Measurements from ENCODE around the gene PDPN. TPM values are rescaled to one million over a fixed set of nuclear protein-coding genes. Genes with fewer than 3 reads are reported as not detected.

Gene PDPN
- total RNA-seq, 2 donors from 2014 or later = not detected

DNA sequence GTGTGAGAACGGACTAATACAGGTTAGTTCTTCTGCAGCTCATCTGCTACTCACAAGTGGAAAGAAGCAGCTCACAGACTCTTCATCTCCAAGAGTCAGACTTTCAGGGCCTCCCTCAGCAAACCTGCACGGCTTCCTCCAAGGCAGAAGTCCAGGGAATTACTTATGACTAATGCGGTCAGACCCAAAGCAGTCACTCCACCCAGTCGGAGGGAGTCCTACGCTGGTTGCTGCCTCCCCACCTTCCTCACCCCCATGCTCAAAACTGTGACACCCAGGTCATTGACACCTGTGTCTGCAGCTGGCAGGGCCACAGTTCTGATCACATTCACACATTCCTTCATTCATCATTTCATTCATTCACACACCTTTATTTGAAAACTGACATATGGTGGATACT, 77.9 kb downstream of the PDPN start:
- Mint-ChIP-seq H3K4me3 (no peak overlapping the region), H3K4me1 (no peaks in the 10 kb centered on the region), H3K9me3 (no peaks in the 10 kb centered on the region), H3K36me3 (ENCODE audit: low read depth) (no peaks in the 10 kb centered on the region), H3K27me3 (peaks cover 10% of the 10 kb centered on the region), H3K27ac (no peak overlapping the region)
- ATAC-seq (replicated peaks) = no peak

GRCh38 chr1:13662493-13662892, 78.9 kb downstream of the PDPN start:
- no peak overlapping the region for H3K27ac Mint-ChIP-seq

GRCh38 chr1:13663969-13664368, 80.3 kb downstream of the PDPN start:
- Mint-ChIP-seq H3K27ac (no peak overlapping the region), H3K4me3 (no peak overlapping the region), H3K9me3 (no peaks in the 10 kb centered on the region), H3K4me1 (no peaks in the 10 kb centered on the region), H3K36me3 (ENCODE audit: low read depth) (no peaks in the 10 kb centered on the region), H3K27me3 (peaks cover 10% of the 10 kb centered on the region)
- ATAC-seq (replicated peaks) = no peak

More at GRCh38 chr1:13662493-13662892, 78.9 kb downstream of the PDPN start:
- H3K4me1 Mint-ChIP-seq = no peaks in the 10 kb centered on the region
- peaks cover 10% of the 10 kb centered on the region for H3K27me3 Mint-ChIP-seq
- ATAC-seq (replicated peaks) = no peak
- no peaks in the 10 kb centered on the region for H3K9me3 Mint-ChIP-seq
- H3K36me3 Mint-ChIP-seq (ENCODE audit: low read depth) = no peaks in the 10 kb centered on the region
- H3K4me3 Mint-ChIP-seq = no peak overlapping the region

DNA sequence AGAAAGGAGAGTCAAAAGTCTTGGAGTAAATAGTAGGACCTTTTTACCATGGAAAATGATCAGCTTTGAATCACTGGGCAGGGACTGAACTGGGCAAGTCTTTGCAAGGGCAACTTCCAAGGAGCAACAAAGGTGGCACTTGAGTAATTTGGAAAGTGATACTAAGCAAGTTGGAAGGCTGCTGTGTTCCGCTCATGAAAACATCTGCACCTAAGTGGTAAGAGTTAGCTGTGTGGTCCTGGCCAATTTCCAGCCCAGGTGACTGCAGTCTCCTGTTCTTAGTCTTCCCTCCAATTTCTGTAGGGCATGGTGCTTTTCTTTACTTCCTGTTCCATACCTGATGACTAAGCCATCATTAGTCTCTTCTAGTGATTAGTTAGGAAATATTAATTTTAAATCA, 80.8 kb downstream of the PDPN start:
- H3K4me3 Mint-ChIP-seq = no peak overlapping the region
- peaks cover 7% of the 10 kb centered on the region for H3K27me3 Mint-ChIP-seq
- no peaks in the 10 kb centered on the region for H3K4me1 Mint-ChIP-seq
- no peak overlapping the region for H3K27ac Mint-ChIP-seq
- H3K36me3 Mint-ChIP-seq (ENCODE audit: low read depth) = no peaks in the 10 kb centered on the region
- no peaks in the 10 kb centered on the region for H3K9me3 Mint-ChIP-seq
- ATAC-seq (replicated peaks) = peak; percentile 19

DNA sequence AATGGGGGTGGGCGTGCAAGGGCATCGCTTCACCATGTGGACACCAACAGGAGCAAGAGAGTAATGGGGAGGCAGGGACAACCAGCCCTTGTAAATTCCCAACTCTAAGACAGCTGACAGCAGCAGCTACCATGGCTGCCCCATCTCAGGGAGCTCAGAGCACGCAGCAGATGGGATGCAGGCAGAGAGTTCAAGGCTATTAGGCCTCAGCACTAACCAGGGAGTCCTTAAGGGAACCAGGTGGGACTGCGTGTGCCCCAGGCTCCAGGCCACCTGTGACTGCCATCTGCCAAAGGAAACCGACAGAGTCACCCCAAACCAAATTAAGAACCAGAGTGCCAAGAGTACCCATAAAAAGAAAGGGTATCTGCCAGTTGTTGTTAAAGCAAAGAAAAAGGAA, 82.7 kb downstream of the PDPN start:
- peak overlapping the region; percentile 16 for H3K27ac Mint-ChIP-seq
- no peaks in the 10 kb centered on the region for H3K4me1 Mint-ChIP-seq
- H3K9me3 Mint-ChIP-seq = no peaks in the 10 kb centered on the region
- ATAC-seq (replicated peaks) = no peak
- no peaks in the 10 kb centered on the region for H3K36me3 Mint-ChIP-seq (ENCODE audit: low read depth)
- H3K27me3 Mint-ChIP-seq = peaks cover 5% of the 10 kb centered on the region
- H3K4me3 Mint-ChIP-seq = no peak overlapping the region

Other genes starting within 250 kb of the PDPN start
- gene PRAMEF14, start 236.7 kb upstream of the PDPN start, total RNA-seq = not detected
- not detected for gene PRAMEF19, start 211.9 kb upstream of the PDPN start, total RNA-seq
- gene PRAMEF17, start 194.2 kb upstream of the PDPN start, total RNA-seq = not detected
- gene PRAMEF20, start 173.4 kb upstream of the PDPN start, total RNA-seq = not detected
- gene LRRC38, start 69.8 kb upstream of the PDPN start, total RNA-seq = not detected
- gene PRDM2, start 116.4 kb downstream of the PDPN start, total RNA-seq = 10 to 100 TPM; 57.1 to 66.1 TPM

Data from activated T-helper 17 cell treated with anti-CD3 and anti-CD28 coated beads, Interleukin-2, amount 50 U/mL, for 72 hours (primary cell).